ENCODE measurements around the gene CNOT8. TPM values are rescaled to one million over a fixed set of nuclear protein-coding genes. Genes with fewer than 3 reads are reported as not detected.
A peak's percentile ranks its signal among the peaks of the same experiment; 100 is the strongest.

CNOT8 gene
- total and polyA plus RNA-seq, 9 donors = 34.0 to 51.0 (median 40.5) TPM

- no peaks in the 10 kb centered on the region for H3K36me3 ChIP-seq
- no peaks in the 10 kb centered on the region for H3K9me3 ChIP-seq
- H3K27me3 ChIP-seq = no peaks in the 10 kb centered on the region
- TF ChIP-seq POLR2A (IDR thresholded peaks at IDR 0.05) (no peak), EP300 (IDR thresholded peaks at IDR 0.05) (no peak), CTCF (IDR thresholded peaks at IDR 0.05) (no peak)
- no peak overlapping the region for H3K27ac ChIP-seq
- intact Hi-C loops (cut with DNase I) = loop anchor here in 1 of 4 donors (10.0 kb wide), 1 partner anchor 152 kb away; no protein-coding TSS in a partner anchor
- WGBS, 3 donors = 90 to 93% (median 91%) methylated on average over 5 of the region's 5 CpGs
- H3K4me3 ChIP-seq = no peak overlapping the region
- no peak for DNase-seq
- H3K4me1 ChIP-seq (ENCODE audit: insufficient read depth) = peaks cover 2% of the 10 kb centered on the region
These were observed 41.4 kb upstream of the CNOT8 start for GRCh38 chr5:154816891-154817492.

DNA sequence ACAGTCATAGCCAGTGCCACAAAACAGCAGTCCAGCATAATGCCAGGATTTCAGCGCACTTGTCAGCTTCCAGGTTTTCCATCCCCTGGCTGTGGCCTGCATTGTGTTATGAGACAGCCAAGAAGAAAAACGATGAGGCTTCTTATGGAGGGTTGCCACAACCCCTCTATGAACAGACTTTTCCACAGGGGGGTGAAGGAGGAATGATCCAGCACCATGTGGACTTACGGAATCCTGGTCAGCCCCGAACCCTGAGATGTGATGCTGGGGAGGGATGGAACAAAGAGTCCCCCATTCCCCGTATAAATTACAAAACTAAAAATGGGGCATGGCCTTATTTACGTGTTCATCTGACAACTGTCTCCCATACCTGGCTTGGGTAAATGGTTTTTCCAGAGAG, 40.6 kb upstream of the CNOT8 start:
- Histone ChIP-seq H3K4me3 (no peak overlapping the region), H3K4me1 (ENCODE audit: insufficient read depth) (peaks cover 2% of the 10 kb centered on the region), H3K9me3 (no peaks in the 10 kb centered on the region), H3K27ac (peak overlapping the region in 1 of 2 donors; percentile 30), H3K36me3 (no peaks in the 10 kb centered on the region), H3K27me3 (no peaks in the 10 kb centered on the region)
- 74 to 83% (median 76%) methylated on average over 6 of the region's 6 CpGs for WGBS, 3 donors
- TF ChIP-seq POLR2A (IDR thresholded peaks at IDR 0.05) (no peak), EP300 (IDR thresholded peaks at IDR 0.05) (no peak), CTCF (IDR thresholded peaks at IDR 0.05) (no peak)
- intact Hi-C loops (cut with DNase I) = loop anchor here in 1 of 4 donors (10.0 kb wide), 1 partner anchor 153 kb away; no protein-coding TSS in a partner anchor
- DNase-seq = no peak

DNA sequence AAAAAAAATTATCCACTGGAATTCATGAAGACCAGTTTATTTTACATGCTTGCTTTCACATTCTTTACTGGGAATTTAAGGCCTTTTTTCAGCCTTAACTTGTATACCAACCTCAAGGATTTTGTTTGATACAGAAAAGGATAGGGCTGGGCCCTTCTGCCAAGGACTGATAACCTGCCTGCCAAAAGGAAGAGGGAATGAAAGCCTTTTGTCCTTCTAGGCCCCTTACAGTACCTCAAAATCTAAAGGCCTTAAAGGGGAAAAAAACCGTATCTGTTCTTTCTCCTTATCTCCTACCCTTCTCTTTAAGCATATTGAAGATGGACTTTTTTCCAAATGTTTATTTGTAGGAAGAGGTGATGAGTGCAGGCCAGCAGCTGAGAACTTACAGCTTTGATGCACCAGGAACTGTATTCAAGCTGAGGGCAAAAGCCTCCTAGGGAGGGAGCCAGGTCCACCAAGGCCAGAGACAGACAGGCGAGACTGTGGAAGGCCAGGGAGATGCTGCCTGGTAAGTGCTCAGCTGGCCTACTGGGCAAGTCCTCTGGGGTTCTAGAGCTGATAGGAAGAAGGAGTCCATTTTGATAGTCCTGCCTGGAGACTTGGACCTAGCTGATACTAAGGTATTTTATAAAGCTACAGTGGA, 39.8 kb upstream of the CNOT8 start:
- TF ChIP-seq POLR2A (IDR thresholded peaks at IDR 0.05) (no peak), CTCF (IDR thresholded peaks at IDR 0.05) (no peak), EP300 (IDR thresholded peaks at IDR 0.05) (no peak)
- intact Hi-C loops (cut with DNase I) = loop anchor here in 1 of 4 donors (10.0 kb wide), 1 partner anchor 154 kb away; no protein-coding TSS in a partner anchor
- no peaks in the 10 kb centered on the region for H3K9me3 ChIP-seq
- peaks cover 6% of the 10 kb centered on the region for H3K4me1 ChIP-seq (ENCODE audit: insufficient read depth)
- WGBS, 3 donors = 39 to 48% (median 43%) methylated on average over 2 of the region's 2 CpGs
- H3K27ac ChIP-seq = peak overlapping the region in 1 of 2 donors; percentile 30
- H3K27me3 ChIP-seq = no peaks in the 10 kb centered on the region
- DNase-seq = no peak
- no peaks in the 10 kb centered on the region for H3K36me3 ChIP-seq
- H3K4me3 ChIP-seq = no peak overlapping the region

DNA sequence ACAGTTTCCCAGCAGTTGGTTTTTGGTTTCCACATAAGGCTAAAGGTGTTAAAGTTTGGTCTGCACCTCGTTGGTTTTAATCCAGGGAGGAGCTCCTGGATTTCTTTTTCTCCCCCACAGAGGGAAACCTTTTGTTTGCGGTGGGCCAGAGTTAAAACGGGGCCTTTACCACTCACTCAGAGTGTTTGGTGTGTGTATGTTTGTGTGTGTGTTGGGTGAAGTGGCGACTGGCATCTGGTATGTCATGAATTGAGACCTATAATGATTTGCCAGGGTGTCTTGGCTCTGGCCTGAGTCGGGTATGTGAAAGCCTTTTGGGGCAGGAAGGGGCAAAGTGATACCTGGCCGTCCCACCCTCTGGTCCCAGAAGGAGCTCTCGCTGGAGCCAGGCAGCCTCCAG, 38.9 kb upstream of the CNOT8 start:
- peaks cover 6% of the 10 kb centered on the region for H3K4me1 ChIP-seq (ENCODE audit: insufficient read depth)
- TF ChIP-seq CTCF (IDR thresholded peaks at IDR 0.05) (no peak), POLR2A (IDR thresholded peaks at IDR 0.05) (no peak)
- 74 to 80% (median 78%) methylated on average over 7 of the region's 7 CpGs for WGBS, 3 donors
- no peaks in the 10 kb centered on the region for H3K9me3 ChIP-seq
- H3K4me3 ChIP-seq = no peak overlapping the region
- no peak for DNase-seq
- no peak overlapping the region for H3K27ac ChIP-seq
- H3K27me3 ChIP-seq = no peaks in the 10 kb centered on the region
- no peaks in the 10 kb centered on the region for H3K36me3 ChIP-seq
- intact Hi-C loops (cut with DNase I) = loop anchor here in 1 of 4 donors (10.0 kb wide), 1 partner anchor 155 kb away; no protein-coding TSS in a partner anchor

All from ovary (tissue), 9 donors.